Activated CD4-positive, alpha-beta memory T cell treated with anti-CD3 and anti-CD28 coated beads for 36 hours (primary cell): ENCODE measurements around the gene SMNDC1. TPM values are rescaled to one million over a fixed set of nuclear protein-coding genes. Genes with fewer than 3 reads are reported as not detected.
"Not testable (repeated sequence)": the region's sequence is repeated elsewhere in the genome, so short reads cannot be mapped to it uniquely, and the experiment has no call there.

Experiments used
- CTCF ChIA-PET: fragments of 350-600 bp; sonication (Branson Sonifier 250); formaldehyde crosslinking; loops from one replicate; lab custom pipeline; 2021; ENCODE audit warnings: antibody characterized with exemption, inconsistent platforms; lab: Charles Lee
- POLR2A ChIA-PET: fragments of 350-600 bp; sonication (Branson Sonifier 250); formaldehyde crosslinking; loops from one replicate; lab custom pipeline; 2021; ENCODE audit warnings: antibody characterized with exemption; lab: Charles Lee
- DNase-seq: peaks from one replicate; pipeline ENCODE4 v3.0.0-alpha.2; 2020
- H3K27ac Mint-ChIP-seq: one replicate; pipeline ENCODE4 v1.8.0; 2021; ENCODE audit warnings: mixed read lengths
- H3K27me3 Mint-ChIP-seq: one replicate; pipeline ENCODE4 v1.8.0; 2021; ENCODE audit warnings: mixed read lengths
- H3K36me3 Mint-ChIP-seq: one replicate; pipeline ENCODE4 v1.8.0; 2021; ENCODE audit warnings: mixed read lengths
- H3K4me1 Mint-ChIP-seq: one replicate; pipeline ENCODE4 v1.8.0; 2021; ENCODE audit warnings: low read depth, mixed read lengths
- H3K4me3 Mint-ChIP-seq: one replicate; pipeline ENCODE4 v1.8.0; 2021; ENCODE audit warnings: mild to moderate bottlenecking, mixed read lengths
- H3K9me3 Mint-ChIP-seq: one replicate; pipeline ENCODE4 v1.8.0; 2021; ENCODE audit warnings: mixed read lengths
- intact Hi-C: fragments of 100-400 bp; cut with micrococcal nuclease; formaldehyde crosslinking; loops from one replicate; pipeline ENCODE4 v1.15.1; 2023
- total RNA-seq, 2 experiments: library from RNA; stranded (reverse); gene quantifications; one replicate each; pipeline ENCODE4 v1.2.3, GENCODE V29; 2021

The SMNDC1 gene
- total RNA-seq, 2 experiments from 2014 or later = 44.1 to 48.3 TPM

- Mint-ChIP-seq H3K36me3 (peaks cover 2% of the 10 kb centered on the region), H3K4me1 (peaks cover 19% of the 10 kb centered on the region), H3K4me3 (no peak overlapping the region), H3K9me3 (no peaks in the 10 kb centered on the region), H3K27ac (no peak overlapping the region), H3K27me3 (no peaks in the 10 kb centered on the region)
- ChIA-PET POLR2A (interaction anchor here (0.6 kb wide), 1 partner anchor 388 kb away, joined by 5 read pairs; no protein-coding TSS in a partner anchor), CTCF (interaction anchor here (0.8 to 3.7 kb wide), 30 partner anchors 9 to 395 kb away, joined by 3 to 142 read pairs (median 6); partner anchors contain the start of gene MXI1)
- DNase-seq = peak; percentile 54
- intact Hi-C loops = loop anchor here (1.0 to 10.0 kb wide), 4 partner anchors 53 to 395 kb away; no protein-coding TSS in a partner anchor
These were observed 25.2 kb downstream of the SMNDC1 start for GRCh38 chr10:110279407-110279986.

- Mint-ChIP-seq H3K4me3 (no peak overlapping the region), H3K4me1 (peaks cover 24% of the 10 kb centered on the region), H3K27me3 (no peaks in the 10 kb centered on the region), H3K27ac (no peak overlapping the region), H3K36me3 (peaks cover 2% of the 10 kb centered on the region), H3K9me3 (no peaks in the 10 kb centered on the region)
- no peak for DNase-seq
- CTCF ChIA-PET = interaction anchor here (0.6 to 3.7 kb wide), 29 partner anchors 8 to 610 kb away, joined by 3 to 142 read pairs (median 6); partner anchors contain the start of gene MXI1
- intact Hi-C loops = loop anchor here (1.0 to 10.0 kb wide), 4 partner anchors 52 to 394 kb away; no protein-coding TSS in a partner anchor
- POLR2A ChIA-PET = interaction anchor here (0.6 kb wide), 2 partner anchors 9 to 387 kb away, joined by 3 to 5 read pairs; no protein-coding TSS in a partner anchor
These were observed 25.9 kb downstream of the SMNDC1 start for GRCh38 chr10:110278562-110279406.

- DNase-seq = no peak
- intact Hi-C loops = loop anchor here (10.0 kb wide), 1 partner anchor 393 kb away; no protein-coding TSS in a partner anchor
- ChIA-PET POLR2A (no interaction called here), CTCF (interaction anchor here (3.7 kb wide), 1 partner anchor 70 kb away, joined by 142 read pairs; the partner anchor contains the start of gene MXI1)
- Mint-ChIP-seq H3K27me3 (no peaks in the 10 kb centered on the region), H3K36me3 (peaks cover 2% of the 10 kb centered on the region), H3K4me3 (no peak overlapping the region), H3K27ac (no peak overlapping the region), H3K4me1 (peaks cover 33% of the 10 kb centered on the region), H3K9me3 (no peaks in the 10 kb centered on the region)
These were observed 27.1 kb downstream of the SMNDC1 start for GRCh38 chr10:110277591-110277990.

DNA sequence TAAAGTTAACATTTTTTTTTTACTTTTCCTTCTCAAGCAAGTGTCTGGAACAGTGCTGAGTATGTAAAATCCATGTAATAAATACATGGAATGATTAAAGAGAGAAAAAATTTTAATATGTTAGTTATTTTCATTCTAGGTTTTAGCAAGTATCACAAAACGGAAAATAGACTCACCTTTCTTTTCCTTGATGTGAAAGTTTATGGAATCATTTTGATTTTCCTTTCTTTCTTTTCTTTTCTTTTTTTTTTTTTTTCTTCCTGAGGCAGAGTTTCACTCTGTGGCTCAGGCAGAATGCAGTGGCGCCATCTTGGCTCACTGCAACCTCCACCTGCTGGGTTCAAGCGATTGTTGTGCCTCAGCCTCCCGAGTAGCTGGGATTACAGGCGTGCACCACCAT is 28.1 kb downstream of the SMNDC1 start:
- CTCF ChIA-PET = interaction anchor here (3.6 kb wide), 1 partner anchor 70 kb away, joined by 19 read pairs; the partner anchor contains the start of gene MXI1
- Mint-ChIP-seq H3K9me3 (no peaks in the 10 kb centered on the region), H3K4me3 (no peak overlapping the region), H3K27ac (no peak overlapping the region), H3K4me1 (peaks cover 33% of the 10 kb centered on the region), H3K36me3 (peaks cover 2% of the 10 kb centered on the region), H3K27me3 (no peaks in the 10 kb centered on the region)
- intact Hi-C loops = loop anchor here (10.0 kb wide), 1 partner anchor 392 kb away; no protein-coding TSS in a partner anchor
- POLR2A ChIA-PET = no interaction called here
- DNase-seq = no peak

GRCh38 chr10:110275128-110275729 is 29.5 kb downstream of the SMNDC1 start:
- H3K36me3 Mint-ChIP-seq = no peaks in the 10 kb centered on the region
- CTCF ChIA-PET = interaction anchor here (0.6 to 3.6 kb wide), 5 partner anchors 10 to 137 kb away, joined by 3 to 19 read pairs (median 5); partner anchors contain the start of gene MXI1
- POLR2A ChIA-PET = no interaction called here
- peaks cover 39% of the 10 kb centered on the region for H3K4me1 Mint-ChIP-seq
- intact Hi-C loops = loop anchor here (10.0 kb wide), 1 partner anchor 390 kb away; no protein-coding TSS in a partner anchor
- DNase-seq = no peak
- H3K27me3 Mint-ChIP-seq = no peaks in the 10 kb centered on the region
- H3K27ac Mint-ChIP-seq = no peak overlapping the region
- H3K4me3 Mint-ChIP-seq = no peak overlapping the region
- H3K9me3 Mint-ChIP-seq = no peaks in the 10 kb centered on the region

DNA sequence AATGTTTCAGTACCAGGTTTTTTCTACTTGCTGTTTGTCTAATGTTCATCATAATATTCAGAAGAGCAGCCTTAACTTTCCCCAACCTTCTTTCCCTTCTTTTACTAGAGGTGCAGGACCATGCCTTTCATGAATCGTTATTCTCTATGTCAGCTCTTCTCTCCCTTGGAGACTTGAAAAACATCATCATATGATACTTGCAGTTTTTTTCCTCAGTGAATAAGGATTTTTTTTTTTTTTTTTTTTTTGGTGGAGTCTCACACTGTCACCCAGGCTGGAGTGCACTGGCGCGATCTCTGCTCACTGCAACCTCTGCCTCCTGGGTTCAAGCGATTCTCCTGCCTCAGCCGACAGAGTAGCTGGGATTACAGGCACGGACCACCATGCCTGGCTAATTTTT is 30.1 kb downstream of the SMNDC1 start:
- Mint-ChIP-seq H3K36me3 (no peaks in the 10 kb centered on the region), H3K4me1 (peaks cover 44% of the 10 kb centered on the region), H3K27me3 (no peaks in the 10 kb centered on the region), H3K27ac (no peak overlapping the region), H3K9me3 (no peaks in the 10 kb centered on the region), H3K4me3 (no peak overlapping the region)
- CTCF ChIA-PET = interaction anchor here (0.5 to 3.6 kb wide), 4 partner anchors 66 to 505 kb away, joined by 3 to 19 read pairs (median 11); partner anchors contain the start of gene MXI1
- no peak for DNase-seq
- POLR2A ChIA-PET = interaction anchor here (0.6 kb wide), 1 partner anchor 18 kb away, joined by 5 read pairs; no protein-coding TSS in a partner anchor
- intact Hi-C loops = loop anchor here (10.0 kb wide), 1 partner anchor 390 kb away; no protein-coding TSS in a partner anchor

- H3K4me1 Mint-ChIP-seq = peaks cover 45% of the 10 kb centered on the region
- intact Hi-C loops = loop anchor here (10.0 kb wide), 1 partner anchor 389 kb away; no protein-coding TSS in a partner anchor
- H3K27me3 Mint-ChIP-seq = no peaks in the 10 kb centered on the region
- H3K27ac Mint-ChIP-seq = no peak overlapping the region
- DNase-seq = no peak
- ChIA-PET CTCF (interaction anchor here (0.5 to 3.6 kb wide), 5 partner anchors 65 to 506 kb away, joined by 3 to 19 read pairs (median 5); partner anchors contain the start of gene MXI1), POLR2A (interaction anchor here (0.6 kb wide), 1 partner anchor 18 kb away, joined by 5 read pairs; no protein-coding TSS in a partner anchor)
- H3K4me3 Mint-ChIP-seq = no peak overlapping the region
- no peaks in the 10 kb centered on the region for H3K9me3 Mint-ChIP-seq
- H3K36me3 Mint-ChIP-seq = no peaks in the 10 kb centered on the region
These were observed 30.6 kb downstream of the SMNDC1 start for GRCh38 chr10:110274072-110274627.

DNA sequence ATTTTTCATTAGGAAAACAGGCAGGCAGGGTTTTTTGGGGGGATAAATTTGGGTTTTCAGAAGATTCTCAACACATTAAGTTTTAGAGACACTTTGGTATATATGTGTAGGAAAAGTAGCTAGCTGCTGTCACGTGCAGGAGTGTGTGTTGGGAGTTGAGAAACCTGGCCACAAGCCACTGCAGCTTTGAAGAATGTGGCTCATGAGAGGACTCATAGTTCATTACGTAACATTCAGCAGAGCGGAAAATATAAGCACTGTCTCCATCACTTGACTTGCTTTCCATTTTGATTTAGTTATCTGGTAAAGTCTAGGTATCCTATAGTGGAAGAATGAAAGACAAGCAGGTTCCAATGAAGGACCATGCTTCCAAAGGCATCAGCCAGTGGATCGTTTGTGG is 31.2 kb downstream of the SMNDC1 start:
- POLR2A ChIA-PET = no interaction called here
- H3K4me3 Mint-ChIP-seq = no peak overlapping the region
- H3K9me3 Mint-ChIP-seq = no peaks in the 10 kb centered on the region
- H3K27ac Mint-ChIP-seq = no peak overlapping the region
- intact Hi-C loops = loop anchor here (10.0 kb wide), 1 partner anchor 389 kb away; no protein-coding TSS in a partner anchor
- peak; percentile 60 for DNase-seq
- H3K4me1 Mint-ChIP-seq = peaks cover 50% of the 10 kb centered on the region
- CTCF ChIA-PET = interaction anchor here (0.8 to 3.6 kb wide), 5 partner anchors 33 to 390 kb away, joined by 3 to 19 read pairs (median 4); partner anchors contain the start of gene MXI1
- H3K27me3 Mint-ChIP-seq = no peaks in the 10 kb centered on the region
- no peaks in the 10 kb centered on the region for H3K36me3 Mint-ChIP-seq

DNA sequence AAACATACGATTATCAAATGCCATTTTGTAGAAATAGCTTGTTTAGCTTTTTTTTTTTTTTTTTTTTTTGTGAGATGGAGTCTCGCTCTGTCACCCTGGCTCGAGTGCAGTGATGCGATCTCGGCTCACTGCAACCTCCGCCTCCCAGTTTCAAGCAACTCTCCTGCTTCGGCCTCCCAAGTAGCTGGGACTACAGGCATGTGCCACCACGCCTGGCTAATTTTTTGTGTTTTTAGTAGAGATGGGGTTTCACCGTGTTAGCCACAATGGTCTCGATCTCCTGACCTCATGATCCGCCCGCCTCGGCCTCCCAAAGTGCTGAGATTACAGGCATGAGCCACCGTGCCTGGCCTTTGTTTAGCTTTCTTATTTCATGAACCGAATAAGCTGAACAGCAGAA is 31.7 kb downstream of the SMNDC1 start:
- POLR2A ChIA-PET, H3K9me3 Mint-ChIP-seq, H3K36me3 Mint-ChIP-seq, H3K27me3 Mint-ChIP-seq, H3K27ac Mint-ChIP-seq, DNase-seq, H3K4me3 Mint-ChIP-seq: not testable (repeated sequence)
- CTCF ChIA-PET = interaction anchor here (0.8 to 1.5 kb wide), 4 partner anchors 34 to 389 kb away, joined by 3 to 5 read pairs (median 4); no protein-coding TSS in a partner anchor
- H3K4me1 Mint-ChIP-seq = peaks cover 54% of the 10 kb centered on the region
- intact Hi-C loops = loop anchor here (10.0 kb wide), 1 partner anchor 388 kb away; no protein-coding TSS in a partner anchor

GRCh38 chr10:110269374-110270318 is 35.1 kb downstream of the SMNDC1 start:
- Mint-ChIP-seq H3K4me1 (peaks cover 44% of the 10 kb centered on the region), H3K36me3 (no peaks in the 10 kb centered on the region), H3K9me3 (no peaks in the 10 kb centered on the region), H3K27ac (no peak overlapping the region), H3K4me3 (peak overlapping the region; percentile 56), H3K27me3 (no peaks in the 10 kb centered on the region)
- POLR2A ChIA-PET = no interaction called here
- peak; percentile 25 for DNase-seq
- CTCF ChIA-PET = interaction anchor here (1.2 to 3.1 kb wide), 5 partner anchors 9 to 330 kb away, joined by 3 to 15 read pairs (median 11); no protein-coding TSS in a partner anchor
- intact Hi-C loops = loop anchor here (1.0 to 10.0 kb wide), 2 partner anchors 17 to 385 kb away; no protein-coding TSS in a partner anchor
